NT2/D1 (cell line): ENCODE measurements around the gene ASPG.

ENCODE experiments used
- DNase-seq: peaks from one replicate; pipeline ENCODE4 v3.0.0-alpha.2; 2011; ENCODE audit warnings: low read depth, low spot score
- H3K27me3 ChIP-seq: 2 replicates; pipeline ENCODE4 v1.6.0; 2011; ENCODE audit warnings: mild to moderate bottlenecking; ENCODE audit not compliant: insufficient read length, insufficient read depth
- H3K36me3 ChIP-seq: 2 replicates; pipeline ENCODE4 v1.6.1; 2011; ENCODE audit warnings: mild to moderate bottlenecking, low read length, mixed read lengths; ENCODE audit not compliant: insufficient read depth, insufficient read length
- H3K4me1 ChIP-seq: 2 replicates; pipeline ENCODE4 v1.5.1; 2011; ENCODE audit not compliant: insufficient read depth, insufficient read length
- H3K4me3 ChIP-seq: 2 replicates; pipeline ENCODE4 v1.5.1; 2011; ENCODE audit warnings: low read depth; ENCODE audit not compliant: insufficient read length
- H3K9ac ChIP-seq: 2 replicates; pipeline ENCODE4 v1.6.0; 2011; ENCODE audit warnings: low read depth; ENCODE audit not compliant: insufficient read length
- H3K9me3 ChIP-seq: 2 replicates; pipeline ENCODE4 v1.5.1; 2011; ENCODE audit warnings: mild to moderate bottlenecking, low read length; ENCODE audit not compliant: insufficient read depth
- SUZ12 ChIP-seq: IDR thresholded peaks from 2 replicates; pipeline ENCODE4 v1.6.1; 2011; ENCODE audit not compliant: insufficient read length, insufficient read depth; ENCODE audit errors: extremely low read depth
- YY1 ChIP-seq: IDR thresholded peaks from 2 replicates; pipeline ENCODE4 v1.6.1; 2011; ENCODE audit not compliant: insufficient read length, insufficient read depth
- ZNF274 ChIP-seq: IDR thresholded peaks from 2 replicates; pipeline ENCODE4 v1.6.1; 2011; ENCODE audit warnings: mild to moderate bottlenecking, low read depth, low read length

ASPG gene

DNA sequence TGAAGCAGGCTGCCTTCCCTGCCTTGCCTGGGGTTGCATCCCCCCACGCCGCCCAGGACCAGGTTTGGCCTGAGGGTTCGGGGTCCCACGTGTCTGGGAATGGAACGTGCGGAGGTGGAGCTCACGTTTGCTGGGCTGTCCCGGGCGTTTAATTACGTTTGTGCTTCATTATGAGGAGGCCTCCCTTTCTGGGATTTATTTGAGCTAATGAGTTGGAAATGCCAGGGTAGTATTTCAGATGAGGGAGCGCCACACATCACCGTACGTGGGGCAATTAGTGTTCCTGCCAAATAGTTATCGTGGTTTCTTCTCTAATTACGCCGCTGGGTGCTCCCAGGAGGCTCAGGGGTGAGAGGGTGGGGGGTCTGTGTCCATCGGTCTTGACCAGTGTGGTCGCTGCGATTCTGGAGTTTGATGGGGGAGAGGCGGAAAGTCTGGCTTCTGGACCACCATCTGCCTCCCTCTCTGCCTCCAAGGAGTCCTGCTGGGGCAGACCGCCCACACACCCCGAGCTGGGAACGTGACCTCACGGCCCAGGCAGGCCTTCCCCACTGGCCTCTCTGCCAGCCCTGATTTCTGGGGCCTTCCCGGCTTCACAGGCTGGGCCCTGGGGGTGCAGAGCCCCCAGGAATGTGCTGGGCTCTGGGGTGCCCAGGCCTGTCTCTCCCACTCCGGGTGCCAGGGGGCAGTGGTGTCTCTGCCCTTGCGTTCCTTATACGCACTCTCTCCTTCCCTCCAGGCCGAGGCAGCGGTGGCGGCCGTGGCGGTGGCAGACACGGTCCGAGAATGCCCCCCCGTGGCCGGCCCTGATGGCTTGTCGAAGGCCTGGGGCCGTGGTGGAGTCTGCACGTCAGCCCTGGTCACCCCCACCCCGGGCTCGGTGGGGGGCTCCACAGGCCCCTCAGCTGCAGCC lies 71.8 kb downstream of the ASPG start:
- no peaks in the 10 kb centered on the region for H3K27me3 ChIP-seq
- H3K4me3 ChIP-seq, result no peak overlapping the region
- H3K4me1 ChIP-seq, result no peaks in the 10 kb centered on the region
- no peaks in the 10 kb centered on the region for H3K9me3 ChIP-seq
- H3K36me3 ChIP-seq, result peaks cover 9% of the 10 kb centered on the region
- H3K9ac ChIP-seq, result no peak overlapping the region
- no peak for TF ChIP-seq SUZ12
- TF ChIP-seq ZNF274, result no peak
- TF ChIP-seq YY1, result no peak
- DNase-seq, result no peak

DNA sequence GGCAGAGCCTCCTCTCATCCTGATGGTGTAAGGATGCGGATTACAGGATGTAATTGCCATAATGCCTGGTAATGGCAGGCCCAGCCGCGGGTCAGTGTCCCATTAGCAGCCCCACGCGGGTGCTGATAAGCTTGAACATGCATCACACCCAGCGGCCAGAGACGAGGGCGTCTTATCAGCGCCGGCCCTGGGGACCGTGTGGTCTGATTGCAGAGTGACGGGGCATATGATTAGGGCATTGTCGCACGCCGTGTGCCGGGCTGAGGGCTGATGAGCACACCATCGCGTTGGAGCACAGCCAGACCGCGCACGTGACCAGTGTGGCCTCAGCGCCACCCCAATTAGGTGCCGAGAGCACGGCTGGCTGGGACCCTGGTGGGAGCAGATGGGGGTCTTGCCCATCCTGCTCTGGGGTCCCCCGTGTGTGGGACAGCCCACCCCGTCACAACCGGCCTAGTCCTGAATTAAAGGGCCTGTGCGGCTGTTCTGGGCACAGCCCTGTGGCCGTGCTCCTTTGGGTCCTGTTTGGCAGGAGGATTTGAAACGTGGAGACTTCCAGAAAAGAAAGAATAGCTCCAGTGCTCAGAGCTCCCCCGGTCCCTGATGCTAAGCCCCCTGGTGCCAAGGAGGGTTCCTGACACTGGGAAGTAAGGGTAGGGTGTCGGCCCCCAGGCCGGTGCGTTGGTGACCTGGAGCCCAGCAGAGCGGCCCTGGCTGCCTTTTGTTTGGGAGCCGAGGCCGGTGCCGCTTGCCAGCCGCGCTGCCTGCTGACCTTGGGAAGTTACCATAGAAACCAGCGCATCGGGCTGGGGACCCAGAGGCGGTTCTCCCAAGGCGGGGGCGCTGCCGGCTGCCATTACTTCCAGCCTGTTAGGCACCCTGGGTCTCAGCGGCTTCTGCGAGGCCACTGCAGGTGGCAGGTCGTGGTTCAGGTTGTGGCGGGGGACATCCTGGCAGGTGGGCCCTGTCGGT lies 73.6 kb downstream of the ASPG start:
- no peaks in the 10 kb centered on the region for H3K36me3 ChIP-seq
- no peak for DNase-seq
- no peak overlapping the region for H3K9ac ChIP-seq
- no peaks in the 10 kb centered on the region for H3K9me3 ChIP-seq
- TF ChIP-seq ZNF274 (no peak), YY1 (no peak), SUZ12 (no peak)
- no peak overlapping the region for H3K4me3 ChIP-seq
- no peaks in the 10 kb centered on the region for H3K27me3 ChIP-seq
- H3K4me1 ChIP-seq, result no peaks in the 10 kb centered on the region

DNA sequence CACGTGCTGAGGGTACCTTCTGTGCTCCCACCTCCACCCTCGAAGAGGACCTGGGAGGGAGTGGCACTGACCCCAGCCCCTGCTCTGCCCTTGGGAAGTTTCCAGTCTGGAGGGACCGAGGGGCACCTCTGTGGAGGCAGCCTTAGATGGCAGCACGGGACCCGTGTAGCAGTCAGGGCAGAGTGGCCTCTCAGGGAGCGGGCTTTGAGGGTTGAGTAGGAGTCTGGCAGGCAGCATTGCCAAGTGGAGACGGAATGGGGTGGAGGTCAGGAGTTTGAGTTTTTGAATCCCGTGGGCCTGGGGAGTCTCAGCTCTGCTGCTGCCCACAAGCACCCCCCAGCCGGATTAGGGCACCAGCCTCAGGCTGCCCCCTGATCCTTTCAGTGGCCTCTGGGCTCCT lies 74.5 kb downstream of the ASPG start:
- Histone ChIP-seq H3K27me3 (no peaks in the 10 kb centered on the region), H3K9ac (no peak overlapping the region), H3K36me3 (no peaks in the 10 kb centered on the region), H3K9me3 (no peaks in the 10 kb centered on the region), H3K4me1 (no peaks in the 10 kb centered on the region), H3K4me3 (no peak overlapping the region)
- TF ChIP-seq YY1 (no peak), ZNF274 (no peak), SUZ12 (no peak)
- no peak for DNase-seq

DNA sequence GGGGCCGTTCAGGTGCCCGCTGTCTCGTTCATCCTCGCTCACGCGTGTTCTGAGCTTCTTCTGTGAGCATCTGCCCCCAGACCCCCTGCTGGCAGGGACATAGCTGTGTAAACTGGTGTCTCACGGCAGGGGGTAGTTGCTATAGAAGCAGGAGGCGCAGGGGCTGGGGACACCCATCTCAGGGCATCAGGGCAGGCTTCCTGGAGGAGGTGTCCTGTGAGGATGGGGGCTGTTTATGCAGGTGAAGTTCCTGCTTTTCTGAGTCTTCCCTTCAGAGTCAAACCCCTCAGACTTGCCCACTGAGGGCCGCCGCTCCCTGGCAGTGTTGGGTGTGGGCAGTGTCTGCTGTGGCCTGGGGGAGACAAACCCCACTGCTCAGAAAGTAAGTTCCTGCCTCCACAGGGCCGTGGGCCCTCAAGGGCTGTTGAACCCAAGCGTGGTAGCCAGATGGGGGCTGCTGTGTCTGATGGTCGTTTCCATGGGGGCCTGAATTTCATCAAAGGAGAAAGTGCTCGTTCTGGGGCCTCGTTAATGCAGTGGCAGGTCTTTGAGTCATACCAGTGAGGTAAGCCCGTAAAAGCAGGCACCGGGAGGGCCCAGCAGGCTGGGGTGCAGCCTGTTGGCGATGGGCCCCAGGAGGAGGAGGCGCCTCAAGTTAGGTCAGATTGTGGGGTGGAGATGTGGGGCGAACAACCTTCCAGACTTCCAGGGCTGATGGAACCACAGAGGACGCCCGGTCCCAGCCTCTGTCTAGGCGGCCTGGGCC lies 76.3 kb downstream of the ASPG start:
- no peaks in the 10 kb centered on the region for H3K9me3 ChIP-seq
- no peaks in the 10 kb centered on the region for H3K4me1 ChIP-seq
- no peak overlapping the region for H3K9ac ChIP-seq
- no peaks in the 10 kb centered on the region for H3K36me3 ChIP-seq
- TF ChIP-seq SUZ12, result no peak
- no peak for TF ChIP-seq YY1
- no peak for TF ChIP-seq ZNF274
- no peak overlapping the region for H3K4me3 ChIP-seq
- no peak for DNase-seq
- no peaks in the 10 kb centered on the region for H3K27me3 ChIP-seq

DNA sequence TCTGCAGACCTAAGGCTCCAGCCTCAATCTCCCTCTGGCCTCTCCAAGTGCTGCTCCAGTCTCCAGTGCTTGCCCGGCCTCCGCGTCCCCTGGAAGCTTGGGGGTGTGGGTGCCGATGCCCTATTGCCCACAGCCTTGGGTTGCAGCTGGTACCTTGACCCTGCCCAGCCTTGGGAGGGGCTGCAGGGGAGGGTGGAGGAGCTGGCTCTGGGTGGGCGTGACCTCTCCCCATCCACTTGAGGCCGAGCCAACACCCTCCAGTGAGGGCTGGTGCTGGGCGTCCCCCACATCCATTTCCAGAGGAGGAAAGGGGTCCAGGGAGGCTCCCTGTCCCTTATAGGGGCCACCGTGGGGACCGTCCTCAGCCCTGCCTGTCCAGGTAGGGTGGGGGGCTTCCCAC lies 77.0 kb downstream of the ASPG start:
- TF ChIP-seq YY1 (no peak), SUZ12 (no peak), ZNF274 (no peak)
- H3K27me3 ChIP-seq, result no peaks in the 10 kb centered on the region
- H3K4me3 ChIP-seq, result no peak overlapping the region
- no peaks in the 10 kb centered on the region for H3K9me3 ChIP-seq
- DNase-seq, result no peak
- peaks cover 2% of the 10 kb centered on the region for H3K36me3 ChIP-seq
- H3K9ac ChIP-seq, result no peak overlapping the region
- H3K4me1 ChIP-seq, result no peaks in the 10 kb centered on the region

DNA sequence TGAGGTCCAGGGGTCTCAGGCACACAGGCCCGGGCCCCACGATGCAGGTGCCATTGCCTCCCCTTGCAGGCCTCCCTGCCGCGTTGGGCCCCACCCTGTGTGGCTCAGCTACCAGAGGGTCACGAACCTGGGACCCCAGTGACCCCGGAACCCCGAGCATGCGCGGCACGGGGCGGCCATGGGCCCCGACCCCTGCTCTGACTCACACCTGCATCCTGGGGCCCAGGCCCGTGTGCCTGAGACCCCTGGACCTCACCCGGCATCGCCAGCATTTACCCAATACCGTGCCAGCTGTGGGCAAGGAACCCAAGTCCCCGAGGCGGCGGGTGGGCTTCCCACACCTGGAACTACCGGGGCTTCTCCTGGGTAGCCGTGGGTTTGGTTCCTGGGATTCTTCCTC lies 78.0 kb downstream of the ASPG start:
- peaks cover 5% of the 10 kb centered on the region for H3K36me3 ChIP-seq
- H3K27me3 ChIP-seq, result no peaks in the 10 kb centered on the region
- no peak for DNase-seq
- no peak overlapping the region for H3K9ac ChIP-seq
- H3K9me3 ChIP-seq, result no peaks in the 10 kb centered on the region
- no peak overlapping the region for H3K4me3 ChIP-seq
- peaks cover 7% of the 10 kb centered on the region for H3K4me1 ChIP-seq
- TF ChIP-seq SUZ12 (no peak), YY1 (no peak), ZNF274 (no peak)
